ENCODE results near the gene TMEM63A.
A peak's percentile ranks its signal among the peaks of the same experiment; 100 is the strongest.

Gene TMEM63A

GRCh38 chr1:225926551-225927113 lies 44.5 kb upstream of the TMEM63A start:
- ChIA-PET POLR2A (interaction anchor here (1.0 to 1.6 kb wide), 3 partner anchors 9 to 45 kb away, joined by 3 to 4 read pairs (median 4); partner anchors contain the start of gene TMEM63A), CTCF (interaction anchor here (0.8 kb wide), 1 partner anchor 44 kb away, joined by 3 read pairs; the partner anchor contains the start of gene TMEM63A)
- TF ChIP-seq NFRKB (IDR thresholded peaks at IDR 0.05), result no peak
- TF ChIP-seq FOXM1 (IDR thresholded peaks at IDR 0.05; ENCODE audit: borderline replicate concordance), result no peak
- no peak for TF ChIP-seq SP1 (IDR thresholded peaks at IDR 0.05)
- no peak for TF ChIP-seq ZNF384 (IDR thresholded peaks at IDR 0.05)
- no peak for TF ChIP-seq LEF1 (IDR thresholded peaks at IDR 0.05; ENCODE audit: borderline replicate concordance)
- no peak for TF ChIP-seq SUZ12 (IDR thresholded peaks at IDR 0.05)
- TF ChIP-seq FOXK2 (IDR thresholded peaks at IDR 0.05), result no peak
- TF ChIP-seq CTBP1 (IDR thresholded peaks at IDR 0.05; ENCODE audit: borderline replicate concordance), result no peak
- no peak for TF ChIP-seq ELF4 (IDR thresholded peaks at IDR 0.05)
- TF ChIP-seq FOXA1 (IDR thresholded peaks at IDR 0.05), result no peak
- no peak for TF ChIP-seq BHLHE40 (IDR thresholded peaks at IDR 0.05; ENCODE audit: borderline replicate concordance)
- no peak for TF ChIP-seq HDGF (IDR thresholded peaks at IDR 0.05; ENCODE audit: borderline replicate concordance)
- no peak for TF ChIP-seq PKNOX1 (IDR thresholded peaks at IDR 0.05)
- TF ChIP-seq ARNT (IDR thresholded peaks at IDR 0.05), result no peak
- no peak for TF ChIP-seq TARDBP (IDR thresholded peaks at IDR 0.05)
- TF ChIP-seq L3MBTL2 (conservative IDR thresholded peaks at IDR 0.05), result no peak
- DNase-seq (ENCODE audit: extremely low spot score), result no peak

- TF ChIP-seq ELF4 (IDR thresholded peaks at IDR 0.05) (peak; percentile 86), SUZ12 (IDR thresholded peaks at IDR 0.05) (no peak), CTBP1 (IDR thresholded peaks at IDR 0.05; ENCODE audit: borderline replicate concordance) (no peak), TARDBP (IDR thresholded peaks at IDR 0.05) (no peak), LEF1 (IDR thresholded peaks at IDR 0.05; ENCODE audit: borderline replicate concordance) (no peak), BHLHE40 (IDR thresholded peaks at IDR 0.05; ENCODE audit: borderline replicate concordance) (no peak), FOXK2 (IDR thresholded peaks at IDR 0.05) (no peak), NFRKB (IDR thresholded peaks at IDR 0.05) (no peak), L3MBTL2 (conservative IDR thresholded peaks at IDR 0.05) (peak; percentile 90), ZNF384 (IDR thresholded peaks at IDR 0.05) (no peak), HDGF (IDR thresholded peaks at IDR 0.05; ENCODE audit: borderline replicate concordance) (no peak)
- POLR2A ChIA-PET, result interaction anchor here (0.6 to 4.5 kb wide), 32 partner anchors 8 to 496 kb away, joined by 3 to 39 read pairs (median 4); partner anchors contain the start of genes EPHX1, H3-3A, LBR and LEFTY2
Observed at GRCh38 chr1:225923692-225924555, 41.7 kb upstream of the TMEM63A start, which contains the start of gene PYCR2. Gene PYCR2 (minus strand): TSS chr1:225924250. CDS start chr1:225924110, 140 bp downstream.

GRCh38 chr1:225923381-225923691 lies 41.2 kb upstream of the TMEM63A start:
- TF ChIP-seq ZNF384 (IDR thresholded peaks at IDR 0.05), result no peak
- no peak for TF ChIP-seq CTBP1 (IDR thresholded peaks at IDR 0.05; ENCODE audit: borderline replicate concordance)
- TF ChIP-seq FOXK2 (IDR thresholded peaks at IDR 0.05), result no peak
- no peak for TF ChIP-seq FOXM1 (IDR thresholded peaks at IDR 0.05; ENCODE audit: borderline replicate concordance)
- TF ChIP-seq NFRKB (IDR thresholded peaks at IDR 0.05), result no peak
- no peak for TF ChIP-seq LEF1 (IDR thresholded peaks at IDR 0.05; ENCODE audit: borderline replicate concordance)
- no peak for TF ChIP-seq SP1 (IDR thresholded peaks at IDR 0.05)
- no peak for TF ChIP-seq L3MBTL2 (conservative IDR thresholded peaks at IDR 0.05)
- no peak for TF ChIP-seq BHLHE40 (IDR thresholded peaks at IDR 0.05; ENCODE audit: borderline replicate concordance)
- no peak for TF ChIP-seq ARNT (IDR thresholded peaks at IDR 0.05)
- no peak for TF ChIP-seq PKNOX1 (IDR thresholded peaks at IDR 0.05)
- no peak for TF ChIP-seq TARDBP (IDR thresholded peaks at IDR 0.05)
- TF ChIP-seq FOXA1 (IDR thresholded peaks at IDR 0.05), result no peak
- TF ChIP-seq ELF4 (IDR thresholded peaks at IDR 0.05), result no peak
- TF ChIP-seq SUZ12 (IDR thresholded peaks at IDR 0.05), result no peak
- no peak; the same call in 1 of the 2 replicates for TF ChIP-seq HDGF (IDR thresholded peaks at IDR 0.05; ENCODE audit: borderline replicate concordance)
- ChIA-PET POLR2A (interaction anchor here (1.0 to 4.5 kb wide), 23 partner anchors 9 to 146 kb away, joined by 3 to 39 read pairs (median 6); partner anchors contain the start of genes EPHX1, H3-3A, LEFTY2 and SDE2), CTCF (interaction anchor here (0.8 to 1.5 kb wide), 3 partner anchors 8 to 449 kb away, joined by 3 to 6 read pairs (median 3); no protein-coding TSS in a partner anchor)
- peak; percentile 39 for DNase-seq (ENCODE audit: extremely low spot score)

More at GRCh38 chr1:225923692-225924555, 41.7 kb upstream of the TMEM63A start, which contains the start of gene PYCR2:
- CTCF ChIA-PET, result interaction anchor here (0.8 to 1.5 kb wide), 5 partner anchors 8 to 449 kb away, joined by 3 to 6 read pairs (median 3); partner anchors contain the start of gene SRP9
- DNase-seq (ENCODE audit: extremely low spot score), result peak; percentile 100

DNA sequence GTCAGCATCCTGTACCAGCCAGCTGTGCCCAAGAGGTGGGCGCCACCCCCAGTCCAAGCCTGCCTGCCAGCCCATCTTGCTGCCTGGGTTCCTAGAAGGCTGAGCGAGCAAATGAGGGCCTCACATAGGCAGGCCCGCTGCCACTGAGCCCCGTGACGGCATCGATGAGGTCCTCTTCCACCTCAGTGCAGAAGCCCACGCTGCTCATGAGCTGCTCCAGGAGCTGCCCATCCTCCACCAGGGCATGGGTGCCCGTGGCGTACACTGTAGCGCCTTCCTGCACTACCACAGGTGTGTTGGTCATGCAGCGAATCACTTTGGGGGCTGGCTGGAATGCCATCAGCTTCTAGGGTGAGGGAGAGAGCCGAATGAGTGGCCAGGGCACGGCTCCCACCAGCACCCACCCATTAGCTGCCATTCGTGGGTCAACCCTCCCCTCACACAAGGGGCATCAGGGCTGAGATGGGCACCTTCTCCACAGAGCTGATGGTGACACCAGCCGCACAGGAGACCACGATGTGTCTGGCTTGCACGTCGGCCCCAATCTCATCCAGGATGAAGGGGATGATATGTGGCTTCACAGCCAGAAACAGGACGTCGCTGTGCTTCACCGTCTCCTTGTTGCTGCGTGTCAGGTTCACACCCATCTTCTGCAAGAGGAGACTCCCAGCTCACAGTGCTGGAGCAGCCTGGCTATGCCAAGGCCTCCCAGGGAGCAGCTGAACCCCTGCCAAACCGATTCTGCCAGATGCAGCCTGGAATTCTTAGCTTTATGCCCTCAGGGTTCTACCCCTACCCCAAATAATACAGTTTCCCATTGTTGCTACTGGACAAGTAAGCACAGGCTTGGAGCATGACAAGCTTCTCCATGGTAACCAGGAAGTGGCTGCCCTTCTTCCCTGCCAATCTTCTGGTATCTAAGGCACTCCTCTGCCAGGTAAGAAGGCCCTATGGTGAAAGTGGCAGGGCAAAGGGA lies 39.8 kb upstream of the TMEM63A start:
- CTCF ChIA-PET, result interaction anchor here (0.8 kb wide), 1 partner anchor 447 kb away, joined by 3 read pairs; no protein-coding TSS in a partner anchor
- POLR2A ChIA-PET, result interaction anchor here (1.3 to 4.5 kb wide), 5 partner anchors 18 to 44 kb away, joined by 3 to 39 read pairs (median 8); partner anchors contain the start of genes LEFTY2 and TMEM63A
- no peak for DNase-seq (ENCODE audit: extremely low spot score)
- TF ChIP-seq FOXA1 (IDR thresholded peaks at IDR 0.05) (no peak), LEF1 (IDR thresholded peaks at IDR 0.05; ENCODE audit: borderline replicate concordance) (no peak), BHLHE40 (IDR thresholded peaks at IDR 0.05; ENCODE audit: borderline replicate concordance) (no peak), L3MBTL2 (conservative IDR thresholded peaks at IDR 0.05) (no peak), ELF4 (IDR thresholded peaks at IDR 0.05) (no peak), PKNOX1 (IDR thresholded peaks at IDR 0.05) (no peak), FOXK2 (IDR thresholded peaks at IDR 0.05) (no peak), SUZ12 (IDR thresholded peaks at IDR 0.05) (no peak), NFRKB (IDR thresholded peaks at IDR 0.05) (no peak), HDGF (IDR thresholded peaks at IDR 0.05; ENCODE audit: borderline replicate concordance) (no peak), CTBP1 (IDR thresholded peaks at IDR 0.05; ENCODE audit: borderline replicate concordance) (no peak), SP1 (IDR thresholded peaks at IDR 0.05) (no peak), ZNF384 (IDR thresholded peaks at IDR 0.05) (no peak), TARDBP (IDR thresholded peaks at IDR 0.05) (no peak)

Measured in HEK293T (cell line).